ENCODE data around the gene TSHZ2. TPM values are rescaled to one million over a fixed set of nuclear protein-coding genes. Genes with fewer than 3 reads are reported as not detected.
"Not testable (repeated sequence)": the region's sequence is repeated elsewhere in the genome, so short reads cannot be mapped to it uniquely, and the experiment has no call there.

The TSHZ2 gene
- total and polyA plus RNA-seq, 2 experiments from 2014 or later = 1.1 to 5.2 TPM

- no peaks in the 10 kb centered on the region for H3K79me2 ChIP-seq
- no peaks in the 10 kb centered on the region for H3K36me3 ChIP-seq (replicated peaks; ENCODE audit: insufficient read depth, low read depth)
These were observed 561.9 kb downstream of the TSHZ2 start for GRCh38 chr20:53534037-53534436.

GRCh38 chr20:53535878-53536277 lies 563.7 kb downstream of the TSHZ2 start:
- Histone ChIP-seq H3K9me2 (replicated peaks; ENCODE audit: insufficient read depth) (no peaks in the 10 kb centered on the region), H3K27ac (no peak overlapping the region), H4K20me1 (ENCODE audit: insufficient read depth, poor library complexity, severe bottlenecking) (no peaks in the 10 kb centered on the region), H3K4me1 (ENCODE audit: insufficient read depth) (no peaks in the 10 kb centered on the region), H2AFZ (no peak overlapping the region), H3K79me2 (no peaks in the 10 kb centered on the region), H3K9me3 (ENCODE audit: low read depth) (no peaks in the 10 kb centered on the region), H3K27me3 (no peaks in the 10 kb centered on the region), H3K4me2 (no peak overlapping the region), H3K36me3 (replicated peaks; ENCODE audit: insufficient read depth, low read depth) (no peaks in the 10 kb centered on the region), H3K4me3 (no peak overlapping the region)
- TF ChIP-seq CTCF (IDR thresholded peaks at IDR 0.05; ENCODE audit: poor library complexity) (no peak), EZH2 (IDR thresholded peaks at IDR 0.05; ENCODE audit: borderline replicate concordance) (no peak), EZH2phosphoT487 (IDR thresholded peaks at IDR 0.05; ENCODE audit: low read depth, severe bottlenecking, unreplicated experiment) (no peak)
- WGBS (ENCODE audit: low lambda C conversion rate, missing lambda C conversion rate) = 83% methylated on average over 4 of the region's 4 CpGs
- no peak for DNase-seq (ENCODE audit: low spot score)

More at GRCh38 chr20:53534037-53534436, 561.9 kb downstream of the TSHZ2 start:
- Histone ChIP-seq H3K9me2 (replicated peaks; ENCODE audit: insufficient read depth) (no peaks in the 10 kb centered on the region), H3K4me3 (no peak overlapping the region), H3K4me1 (ENCODE audit: insufficient read depth) (no peaks in the 10 kb centered on the region), H3K4me2 (no peak overlapping the region), H3K9me3 (ENCODE audit: low read depth) (no peaks in the 10 kb centered on the region), H2AFZ (no peak overlapping the region), H3K27me3 (no peaks in the 10 kb centered on the region), H3K27ac (no peak overlapping the region), H4K20me1 (ENCODE audit: insufficient read depth, poor library complexity, severe bottlenecking) (no peaks in the 10 kb centered on the region)
- TF ChIP-seq CTCF (IDR thresholded peaks at IDR 0.05; ENCODE audit: poor library complexity) (no peak), EZH2phosphoT487 (IDR thresholded peaks at IDR 0.05; ENCODE audit: low read depth, severe bottlenecking, unreplicated experiment) (no peak), EZH2 (IDR thresholded peaks at IDR 0.05; ENCODE audit: borderline replicate concordance) (no peak)
- no peak for DNase-seq (ENCODE audit: low spot score)
- WGBS (ENCODE audit: low lambda C conversion rate, missing lambda C conversion rate) = 88% methylated on average over 7 of the region's 7 CpGs

- WGBS (ENCODE audit: low lambda C conversion rate, missing lambda C conversion rate) = 74% methylated on average over 3 of the region's 3 CpGs
- H3K79me2 ChIP-seq; H2AFZ ChIP-seq; H3K27ac ChIP-seq; H3K4me3 ChIP-seq; H3K4me1 ChIP-seq (ENCODE audit: insufficient read depth); H4K20me1 ChIP-seq (ENCODE audit: insufficient read depth, poor library complexity, severe bottlenecking); H3K9me2 ChIP-seq (replicated peaks; ENCODE audit: insufficient read depth); DNase-seq (ENCODE audit: low spot score); H3K4me2 ChIP-seq; H3K9me3 ChIP-seq (ENCODE audit: low read depth); H3K36me3 ChIP-seq (replicated peaks; ENCODE audit: insufficient read depth, low read depth); H3K27me3 ChIP-seq: not testable (repeated sequence)
These were observed 564.2 kb downstream of the TSHZ2 start for GRCh38 chr20:53536382-53536781.

- H3K4me1 ChIP-seq (ENCODE audit: insufficient read depth) = no peaks in the 10 kb centered on the region
- H3K79me2 ChIP-seq = no peaks in the 10 kb centered on the region
- H3K36me3 ChIP-seq (replicated peaks; ENCODE audit: insufficient read depth, low read depth) = no peaks in the 10 kb centered on the region
- no peak overlapping the region for H3K27ac ChIP-seq
- DNase-seq (ENCODE audit: low spot score) = no peak
- no peak for TF ChIP-seq CTCF (IDR thresholded peaks at IDR 0.05; ENCODE audit: poor library complexity)
- no peak for TF ChIP-seq EZH2phosphoT487 (IDR thresholded peaks at IDR 0.05; ENCODE audit: low read depth, severe bottlenecking, unreplicated experiment)
- TF ChIP-seq EZH2 (IDR thresholded peaks at IDR 0.05; ENCODE audit: borderline replicate concordance) = no peak
- H3K9me3 ChIP-seq (ENCODE audit: low read depth) = no peaks in the 10 kb centered on the region
- H2AFZ ChIP-seq = no peak overlapping the region
- H3K27me3 ChIP-seq = no peaks in the 10 kb centered on the region
- H3K4me2 ChIP-seq = no peak overlapping the region
- H3K4me3 ChIP-seq = no peak overlapping the region
- no peaks in the 10 kb centered on the region for H4K20me1 ChIP-seq (ENCODE audit: insufficient read depth, poor library complexity, severe bottlenecking)
- 58% methylated on average over 4 of the region's 4 CpGs for WGBS (ENCODE audit: low lambda C conversion rate, missing lambda C conversion rate)
- H3K9me2 ChIP-seq (replicated peaks; ENCODE audit: insufficient read depth) = no peaks in the 10 kb centered on the region
These were observed 567.4 kb downstream of the TSHZ2 start for GRCh38 chr20:53539516-53539915.

Small RNAs within 50 kb of the gene (small RNA-seq; reads per million reads assigned to genes)
- not detected for gene RF00019
